Measurements from ENCODE around the gene MAGED4B.
"Not testable (repeated sequence)": the region's sequence is repeated elsewhere in the genome, so short reads cannot be mapped to it uniquely, and the experiment has no call there.

MAGED4B gene

GRCh38 chrX:52068666-52069640 is at the start of gene MAGED4B:
TSS of gene MAGED4B (minus strand) at chrX:52069183. CDS start at chrX:52068172, 1,011 bp downstream.
- not testable (repeated sequence) for DNase-seq

- DNase-seq = no peak
These were observed 49.3 kb upstream of the MAGED4B start for GRCh38 chrX:52118262-52118661.

GRCh38 chrX:52082578-52082977 is 13.6 kb upstream of the MAGED4B start:
- no peak for DNase-seq

GRCh38 chrX:52078131-52078530 is 9.1 kb upstream of the MAGED4B start:
- DNase-seq = no peak

GRCh38 chrX:52042288-52042687 is 26.7 kb downstream of the MAGED4B start:
- DNase-seq = not testable (repeated sequence)

- no peak for DNase-seq
These were observed 34.8 kb downstream of the MAGED4B start for GRCh38 chrX:52034211-52034610.

- no peak for DNase-seq
These were observed 37.6 kb downstream of the MAGED4B start for GRCh38 chrX:52031371-52031770.

- DNase-seq = no peak
These were observed 53.2 kb downstream of the MAGED4B start for GRCh38 chrX:52015794-52016193.
